A549 (cell line): ENCODE data around the gene NCBP2.

ENCODE experiments used
- CTCF ChIP-seq: fragments of >200 bp; sonication (Bioruptor Twin); formaldehyde crosslinking; IDR thresholded peaks from 3 replicates; pipeline ENCODE4 v1.5.1; 2016
- GATA3 ChIP-seq: IDR thresholded peaks from 2 replicates; pipeline ENCODE4 v1.6.1; 2012; ENCODE audit warnings: borderline replicate concordance
- MAZ ChIP-seq: fragments of 150-350 bp; IDR thresholded peaks from 2 replicates; pipeline ENCODE4 v1.6.1; 2014; ENCODE audit warnings: antibody characterized with exemption, low read depth, low read length, borderline replicate concordance
- NFE2L2 ChIP-seq: fragments of 150-350 bp; conservative IDR thresholded peaks from 2 replicates; pipeline ENCODE4 v1.6.1; 2014; ENCODE audit warnings: low read length
- ZFP36 ChIP-seq: fragments of 450-650 bp; IDR thresholded peaks from 2 replicates; pipeline ENCODE4 v1.6.1; 2014; ENCODE audit warnings: borderline replicate concordance; ENCODE audit not compliant: partially characterized antibody

- TF ChIP-seq NFE2L2 (no peak), ZFP36 (no peak), MAZ (no peak), GATA3 (no peak), CTCF (no peak)
These were observed 4.2 kb downstream of the NCBP2 start for GRCh38 chr3:196938124-196938523.
